IPS DF 19.7 (cell line): ENCODE data around the gene SMIM14.
"Not testable (repeated sequence)": the region's sequence is repeated elsewhere in the genome, so short reads cannot be mapped to it uniquely, and the experiment has no call there.

ENCODE experiments used
- DNase-seq: peaks from one replicate; pipeline ENCODE4 v3.0.0-alpha.2; 2013; ENCODE audit warnings: low read depth, low spot score

Gene SMIM14

GRCh38 chr4:39642885-39643552, 4.4 kb upstream of the SMIM14 start:
- DNase-seq: no peak

GRCh38 chr4:39641451-39641850, 2.8 kb upstream of the SMIM14 start:
- no peak for DNase-seq

DNA sequence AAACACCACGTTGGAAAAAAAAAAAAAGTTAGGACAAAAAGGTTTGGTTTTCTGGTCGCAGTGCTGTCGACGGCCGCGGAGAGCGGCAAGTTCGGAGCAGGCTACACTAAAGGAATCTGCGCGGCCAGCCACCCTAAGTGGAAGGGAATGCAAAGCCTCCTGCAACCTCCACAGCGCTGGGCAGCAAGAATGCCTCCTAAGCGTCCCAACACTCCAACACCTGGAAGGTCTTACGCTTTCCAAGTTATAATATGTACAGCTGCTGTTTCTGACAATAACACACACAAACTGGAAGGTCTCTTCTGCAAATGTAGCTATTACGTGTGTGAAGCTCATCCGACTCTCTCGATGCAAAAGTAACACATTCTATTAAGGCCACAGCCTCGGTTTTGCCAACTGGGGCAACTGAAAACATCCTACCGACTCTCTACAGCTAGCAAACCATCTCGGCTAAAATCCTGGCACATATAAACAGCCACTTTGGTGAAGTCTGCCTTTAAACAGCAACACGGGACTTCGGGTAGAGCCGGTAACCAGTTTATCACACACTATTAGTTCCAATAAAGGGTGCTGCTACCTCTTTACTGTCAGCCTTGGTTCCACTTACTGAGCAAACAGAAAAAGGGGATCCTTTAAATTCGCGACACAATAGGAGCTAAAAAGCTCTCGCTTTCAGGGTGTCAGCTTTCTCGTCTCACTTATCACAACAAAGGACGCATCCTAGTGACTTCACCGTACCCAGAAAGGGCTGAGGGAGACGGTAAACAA, 895 bp downstream of the SMIM14 start:
- DNase-seq: peak; percentile 85

DNA sequence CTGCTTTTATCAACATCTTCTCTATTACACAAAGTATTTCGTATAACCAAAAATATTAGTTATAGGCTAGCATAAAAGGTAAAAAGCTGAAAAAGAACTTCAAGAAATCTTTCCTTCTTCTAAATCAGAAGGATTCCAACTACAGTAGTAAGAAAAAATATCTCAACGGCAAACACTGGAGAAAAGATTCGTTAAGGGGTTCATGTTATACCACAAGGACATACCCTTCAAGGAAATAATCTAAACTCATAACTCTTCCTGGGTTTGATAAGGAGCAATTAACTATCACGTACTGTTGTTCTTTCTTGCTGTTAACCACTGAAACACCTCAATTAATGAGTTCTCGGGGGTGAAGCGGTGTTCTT, 1.5 kb downstream of the SMIM14 start:
- no peak for DNase-seq

DNA sequence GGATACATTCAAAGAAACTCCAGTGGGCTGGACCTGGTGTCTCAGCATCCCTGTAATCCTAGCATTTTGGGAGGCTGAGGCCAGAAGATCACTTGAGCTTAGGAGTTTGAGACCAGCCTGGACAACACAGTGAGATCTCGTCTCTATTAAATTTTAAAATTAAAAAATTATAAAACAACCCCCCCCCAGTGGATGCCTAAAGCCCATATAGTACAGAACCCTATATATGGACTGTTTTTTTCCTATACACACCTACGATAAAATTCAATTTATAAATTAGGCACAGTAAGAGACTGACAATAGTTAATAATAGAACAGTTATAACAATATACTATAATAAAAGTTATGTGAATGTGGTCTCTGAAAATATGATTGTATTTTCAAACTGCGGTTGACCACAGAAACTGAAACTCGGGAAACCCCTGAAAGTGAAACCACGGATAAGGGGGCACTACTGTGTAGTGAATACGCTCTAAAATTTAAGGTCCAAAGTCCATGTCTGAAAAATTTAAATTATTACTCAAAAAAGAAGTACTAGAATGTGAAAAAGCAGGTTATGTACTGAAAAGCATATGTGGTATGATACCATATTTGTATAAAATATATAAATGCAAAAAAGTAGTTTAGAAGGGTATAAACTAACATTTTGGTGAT, 2.0 kb downstream of the SMIM14 start:
- DNase-seq: no peak

GRCh38 chr4:39635023-39635422, 3.6 kb downstream of the SMIM14 start:
- peak; percentile 70 for DNase-seq

DNA sequence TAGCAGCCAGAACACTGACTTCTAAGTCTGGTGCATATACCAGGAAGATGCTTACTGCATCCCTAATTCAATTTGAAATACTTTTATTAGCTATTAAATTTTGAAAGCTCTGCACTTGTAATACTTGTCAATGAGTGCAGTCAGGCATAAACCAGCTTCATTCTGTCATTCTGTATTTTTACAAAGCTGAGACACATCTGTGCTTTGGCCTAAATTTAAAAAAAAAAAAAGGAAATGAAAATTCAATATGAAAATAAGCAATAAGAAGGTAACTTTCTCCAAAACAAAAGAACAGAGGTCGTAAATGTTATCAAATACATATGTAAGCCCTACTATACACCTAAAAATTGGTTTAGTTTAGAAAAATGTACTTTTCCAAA, 7.0 kb downstream of the SMIM14 start:
- DNase-seq: no peak

DNA sequence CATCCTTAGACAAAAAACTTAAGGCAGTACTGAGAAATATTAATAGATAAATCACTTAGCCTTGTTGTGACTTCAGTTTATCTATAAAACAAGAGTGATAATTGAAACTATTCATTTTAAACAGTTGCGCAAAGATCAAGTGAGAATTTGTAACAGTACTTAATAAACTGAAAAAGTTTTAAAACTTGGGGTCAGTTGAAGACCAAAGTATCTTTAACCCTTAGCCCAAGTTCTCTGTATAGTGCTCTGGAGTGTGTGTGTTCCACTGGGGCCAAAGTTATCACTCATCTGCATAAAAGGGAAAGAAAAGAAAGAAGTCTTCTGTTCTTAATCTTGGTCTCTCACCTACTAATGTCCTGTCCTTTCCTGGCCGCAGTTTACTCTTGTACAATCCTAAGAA, 11.3 kb downstream of the SMIM14 start:
- DNase-seq: no peak

- DNase-seq: no peak
Measured at GRCh38 chr4:39626913-39627312, 11.8 kb downstream of the SMIM14 start.

- no peak for DNase-seq
Measured at GRCh38 chr4:39626261-39626660, 12.4 kb downstream of the SMIM14 start.

- no peak for DNase-seq
Measured at GRCh38 chr4:39621582-39621981, 17.1 kb downstream of the SMIM14 start.

DNA sequence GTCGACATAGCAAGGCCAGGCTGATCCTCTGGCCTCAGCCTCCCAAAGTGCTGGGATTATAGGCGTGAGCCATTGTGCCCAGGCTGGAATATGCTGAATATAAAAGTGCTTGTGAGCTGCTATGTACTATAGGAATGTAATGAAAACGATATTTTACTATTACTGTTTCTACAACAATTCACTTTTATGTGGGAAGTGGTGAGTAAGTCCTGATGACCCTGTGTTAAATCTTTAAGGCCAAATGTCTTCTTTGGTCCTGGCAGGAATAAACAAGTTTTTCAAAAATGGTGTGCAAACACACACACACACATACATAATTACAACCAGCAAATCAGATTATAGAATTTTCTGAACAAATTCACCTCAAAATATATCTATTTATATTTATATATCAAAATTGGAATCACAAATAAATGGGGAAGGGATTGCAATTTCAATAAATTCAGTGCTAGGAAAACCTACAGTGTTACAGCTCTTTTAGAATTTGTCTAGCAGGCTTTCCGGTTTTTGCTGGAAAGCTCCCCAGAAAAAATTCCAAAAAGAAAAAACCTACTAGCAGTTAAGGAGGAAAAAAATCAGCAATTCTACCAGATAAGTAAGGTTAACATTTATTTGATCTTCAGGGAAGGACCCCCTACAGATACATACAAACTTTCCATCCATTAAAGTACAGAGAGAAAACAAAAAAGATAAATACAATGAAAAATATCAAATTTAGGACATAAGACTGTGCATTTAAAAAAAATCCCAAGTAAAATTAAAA, 17.9 kb downstream of the SMIM14 start:
- DNase-seq: no peak

- no peak for DNase-seq
Measured at GRCh38 chr4:39617534-39617933, 21.1 kb downstream of the SMIM14 start.

DNA sequence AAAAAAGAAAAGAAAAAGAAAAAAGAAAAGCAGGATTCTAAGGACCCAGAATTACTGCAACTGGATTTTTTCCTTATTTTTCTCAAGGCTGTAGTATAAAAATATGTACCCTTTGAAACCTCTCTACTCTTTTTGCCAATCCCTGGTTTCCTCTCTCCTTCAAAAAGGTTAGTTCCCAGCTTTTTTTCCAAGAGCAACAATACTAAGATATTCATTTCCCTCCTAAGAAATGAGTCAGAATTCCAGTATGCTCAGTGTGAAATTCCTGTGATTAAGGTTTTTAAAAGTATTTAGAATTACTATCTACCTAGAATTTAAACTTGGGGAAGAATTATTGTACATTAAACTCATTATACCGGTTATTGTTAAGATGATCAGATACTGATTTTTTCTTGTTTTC, 22.0 kb downstream of the SMIM14 start:
- no peak for DNase-seq

DNA sequence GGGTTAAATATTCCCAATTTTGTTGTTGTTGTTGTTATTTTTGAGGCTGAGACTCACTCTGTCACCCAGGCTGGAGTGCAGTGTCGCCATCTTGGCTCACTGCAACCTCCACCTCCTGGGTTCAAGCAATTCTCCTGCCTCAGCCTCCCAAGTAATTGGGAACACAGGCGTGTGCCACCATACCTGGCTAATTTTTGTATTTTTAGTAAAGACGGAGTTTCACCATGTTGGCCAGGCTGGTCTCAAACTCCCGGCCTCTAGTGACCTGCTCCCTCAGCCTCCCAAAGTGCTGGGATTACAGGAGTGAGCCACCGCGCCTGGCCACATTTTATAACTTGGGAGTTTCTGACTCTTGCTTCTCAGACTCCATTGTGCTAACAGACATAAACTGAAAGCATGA, 22.6 kb downstream of the SMIM14 start:
- not testable (repeated sequence) for DNase-seq

DNA sequence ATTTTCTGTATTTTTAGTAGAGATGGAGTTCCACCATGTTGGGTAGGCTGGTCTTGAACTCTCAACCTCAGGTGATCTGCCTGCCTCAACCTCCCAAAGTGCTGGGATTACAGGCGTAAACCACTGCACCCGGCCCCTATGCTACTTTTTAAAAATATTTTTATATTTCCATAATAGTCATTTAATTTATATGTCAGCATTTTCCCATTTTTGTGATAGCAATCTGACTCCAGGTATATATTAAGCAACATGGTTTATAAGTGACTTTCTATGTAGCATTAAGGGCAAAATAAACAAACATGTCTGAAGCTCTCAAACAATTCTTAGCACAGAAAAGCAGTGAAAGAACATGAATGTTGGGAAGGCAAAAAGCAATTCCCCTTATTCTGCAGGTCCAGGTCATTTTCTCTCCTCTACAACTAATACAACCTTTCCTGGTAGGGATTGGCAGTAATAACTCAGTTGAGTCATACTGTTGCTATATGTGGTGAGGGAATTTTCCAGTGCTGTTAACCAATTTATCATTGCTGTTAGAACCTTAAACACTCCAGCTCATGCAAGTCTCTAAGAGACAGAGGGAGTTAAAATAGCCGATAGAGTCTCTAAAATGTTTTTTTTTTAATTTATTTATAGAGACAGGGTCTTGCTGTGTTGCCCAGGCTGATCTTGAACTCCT, 24.0 kb downstream of the SMIM14 start:
- no peak for DNase-seq

DNA sequence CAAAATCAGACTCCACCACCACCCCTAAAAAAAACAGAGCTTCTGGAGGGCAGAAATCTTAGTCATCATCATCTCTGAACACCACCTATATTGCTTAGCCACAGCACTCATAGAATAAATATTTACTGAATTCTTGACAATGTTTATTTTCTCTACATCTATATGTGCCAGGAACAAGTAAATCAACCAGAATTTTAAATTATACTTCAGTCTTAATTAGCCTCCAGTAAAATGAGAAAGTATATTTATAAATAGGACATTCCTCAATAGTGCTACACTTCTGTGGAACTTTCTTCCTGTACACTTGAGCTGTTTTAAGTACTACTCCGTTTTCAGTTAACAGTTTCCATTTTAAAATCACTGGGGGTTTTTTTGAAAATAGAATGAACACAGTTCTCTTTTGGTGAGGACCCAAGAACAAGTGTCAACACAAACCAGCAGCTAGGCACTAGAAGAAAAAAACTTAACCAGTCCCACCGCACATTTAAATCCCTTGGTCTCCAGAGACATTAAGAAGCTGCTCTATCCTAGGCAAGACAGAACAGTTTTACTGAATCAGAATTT, 25.5 kb downstream of the SMIM14 start:
- no peak for DNase-seq

DNA sequence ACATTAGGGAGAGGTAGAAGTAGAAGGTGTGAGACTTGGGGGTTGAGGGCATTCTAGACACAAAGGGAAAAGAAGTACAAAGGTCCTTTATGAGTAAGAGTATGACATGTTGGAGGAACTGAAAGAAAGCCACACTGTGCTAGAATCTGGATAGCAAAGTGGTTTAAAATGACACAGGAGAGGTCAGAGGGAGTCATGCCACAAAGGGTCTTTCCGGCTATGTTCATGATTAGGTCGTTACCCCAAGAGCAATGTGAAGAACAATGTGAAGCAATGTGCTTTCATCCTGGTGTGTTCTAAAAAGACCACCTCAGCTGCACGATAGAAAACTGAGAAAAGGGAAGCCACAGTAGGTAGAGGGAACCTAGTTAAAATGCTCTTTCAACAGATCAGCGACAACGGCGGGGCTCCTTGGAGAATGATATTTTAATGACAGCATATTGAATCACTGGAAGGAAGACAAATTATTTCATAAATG, 29.2 kb downstream of the SMIM14 start:
- DNase-seq: no peak

DNA sequence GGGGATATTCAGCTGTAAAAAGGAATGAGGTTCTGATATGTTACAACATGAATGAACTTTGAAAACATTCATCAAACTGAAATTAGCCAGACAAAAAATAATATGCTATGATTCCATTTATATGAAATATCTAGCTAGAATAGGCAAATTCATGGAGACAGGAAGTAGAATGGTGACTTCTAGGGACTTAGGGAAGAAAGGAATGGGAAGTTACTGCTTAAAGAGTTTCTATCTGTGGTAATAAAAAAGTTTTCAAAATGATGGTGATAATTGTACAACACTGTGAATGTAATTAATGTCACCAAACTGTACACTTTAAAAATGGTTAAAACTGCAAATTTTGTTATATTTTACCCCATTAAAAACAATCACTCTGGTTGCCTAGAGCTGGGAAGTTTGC, 30.2 kb downstream of the SMIM14 start:
- no peak for DNase-seq

- no peak for DNase-seq
Measured at GRCh38 chr4:39606747-39607146, 31.9 kb downstream of the SMIM14 start.

GRCh38 chr4:39597695-39598381, 40.8 kb downstream of the SMIM14 start:
- DNase-seq: no peak
